H9 (cell line): ENCODE results near the gene MYO5C. TPM values are rescaled to one million over a fixed set of nuclear protein-coding genes. Genes with fewer than 3 reads are reported as not detected.

Source experiments
- DNase-seq: peaks from one replicate; pipeline ENCODE4 v3.0.0-alpha.2; 2017
- H2AFZ ChIP-seq: one replicate; pipeline ENCODE4 v1.6.1; 2013; ENCODE audit warnings: mild to moderate bottlenecking, low read length, control low read depth, moderate library complexity
- H2AK5ac ChIP-seq: 2 replicates; pipeline ENCODE4 v1.6.1; 2013; ENCODE audit warnings: low read length, control low read depth, mixed read lengths; ENCODE audit not compliant: insufficient read length
- H2BK120ac ChIP-seq: one replicate; pipeline ENCODE4 v1.6.1; 2013; ENCODE audit warnings: low read depth, mild to moderate bottlenecking, low read length, control low read depth, inconsistent platforms; ENCODE audit not compliant: poor library complexity, severe bottlenecking
- H2BK12ac ChIP-seq: 2 replicates; pipeline ENCODE4 v1.6.1; 2013; ENCODE audit warnings: low read length, control low read depth, mixed read lengths, low read depth; ENCODE audit not compliant: insufficient read length
- H2BK15ac ChIP-seq: 2 replicates; pipeline ENCODE4 v1.6.1; 2013; ENCODE audit warnings: low read depth, low read length, control low read depth
- H2BK20ac ChIP-seq: one replicate; pipeline ENCODE4 v1.6.1; 2013; ENCODE audit warnings: low read depth, mild to moderate bottlenecking, low read length, control low read depth, inconsistent platforms; ENCODE audit not compliant: poor library complexity, severe bottlenecking
- H2BK5ac ChIP-seq: 2 replicates; pipeline ENCODE4 v1.6.1; 2013; ENCODE audit warnings: low read length, control low read depth, mixed read lengths; ENCODE audit not compliant: insufficient read length
- H3K14ac ChIP-seq: 2 replicates; pipeline ENCODE4 v1.6.1; 2013; ENCODE audit warnings: low read length, control low read depth; ENCODE audit not compliant: insufficient read depth
- H3K18ac ChIP-seq: 2 replicates; pipeline ENCODE4 v1.6.1; 2013; ENCODE audit warnings: low read depth, mild to moderate bottlenecking, mixed read lengths, low read length, control low read depth; ENCODE audit not compliant: insufficient read length
- H3K23ac ChIP-seq: 2 replicates; pipeline ENCODE4 v1.6.1; 2013; ENCODE audit warnings: low read length, control low read depth, mixed read lengths, low read depth; ENCODE audit not compliant: insufficient read length
- H3K23me2 ChIP-seq: 2 replicates; pipeline ENCODE4 v1.6.1; 2013; ENCODE audit warnings: low read depth, mild to moderate bottlenecking, mixed read lengths, low read length, control low read depth; ENCODE audit not compliant: insufficient read length, poor library complexity, severe bottlenecking
- H3K27ac ChIP-seq: 2 replicates; pipeline ENCODE4 v1.5.1; 2013; ENCODE audit warnings: low read length, control low read depth, mixed read lengths, low read depth; ENCODE audit not compliant: insufficient read length
- H3K27me3 ChIP-seq: 2 replicates; pipeline ENCODE4 v1.6.1; 2013; ENCODE audit warnings: low read length, control low read depth, inconsistent platforms; ENCODE audit not compliant: insufficient read depth
- H3K4ac ChIP-seq: 2 replicates; pipeline ENCODE4 v1.6.1; 2013; ENCODE audit warnings: low read depth, mild to moderate bottlenecking, control low read depth, inconsistent platforms, low read length, moderate library complexity
- H3K4me1 ChIP-seq: 2 replicates; pipeline ENCODE4 v1.6.1; 2013; ENCODE audit warnings: low read length, control low read depth, inconsistent platforms; ENCODE audit not compliant: insufficient read depth
- H3K4me2 ChIP-seq: 2 replicates; pipeline ENCODE4 v1.6.1; 2013; ENCODE audit warnings: low read length, control low read depth, mixed read lengths; ENCODE audit not compliant: insufficient read length, insufficient read depth
- H3K56ac ChIP-seq: 2 replicates; pipeline ENCODE4 v1.6.1; 2013; ENCODE audit warnings: low read depth, mild to moderate bottlenecking, mixed read lengths, low read length, control low read depth; ENCODE audit not compliant: insufficient read length
- H3K79me1 ChIP-seq: 2 replicates; pipeline ENCODE4 v1.6.1; 2013; ENCODE audit warnings: low read depth, mild to moderate bottlenecking, moderate library complexity, low read length, control low read depth, inconsistent platforms; ENCODE audit not compliant: insufficient read depth, poor library complexity, severe bottlenecking
- H3K79me2 ChIP-seq: 2 replicates; pipeline ENCODE4 v1.6.1; 2013; ENCODE audit warnings: low read length, control low read depth, inconsistent platforms; ENCODE audit not compliant: insufficient read depth
- H3K9ac ChIP-seq: 2 replicates; pipeline ENCODE4 v1.6.1; 2013; ENCODE audit warnings: low read length, control low read depth, mixed read lengths; ENCODE audit not compliant: insufficient read length; ENCODE audit errors: extremely low read depth
- H3K9me3 ChIP-seq: one replicate; pipeline ENCODE4 v1.6.1; 2013; ENCODE audit warnings: low read depth, low read length, inconsistent platforms; ENCODE audit not compliant: control insufficient read depth
- H3T11ph ChIP-seq: one replicate; pipeline ENCODE4 v1.6.1; 2013; ENCODE audit warnings: mild to moderate bottlenecking, low read length, control low read depth, inconsistent platforms
- H4K20me1 ChIP-seq: one replicate; pipeline ENCODE4 v1.6.1; 2013; ENCODE audit not compliant: control insufficient read depth, insufficient read length, insufficient read depth
- H4K5ac ChIP-seq: 2 replicates; pipeline ENCODE4 v1.6.1; 2013; ENCODE audit warnings: low read depth, mild to moderate bottlenecking, mixed read lengths, low read length, control low read depth; ENCODE audit not compliant: insufficient read length
- H4K8ac ChIP-seq: replicated peaks from 2 replicates; pipeline ENCODE4 v1.6.1; 2013; ENCODE audit warnings: low read length, control low read depth, mixed read lengths, low read depth; ENCODE audit not compliant: insufficient read length
- H4K91ac ChIP-seq: 2 replicates; pipeline ENCODE4 v1.6.1; 2013; ENCODE audit warnings: low read depth, mild to moderate bottlenecking, moderate library complexity, mixed read lengths, low read length, control low read depth; ENCODE audit not compliant: insufficient read length
- H3K27ac Mint-ChIP-seq, 3 experiments: 2 replicates in 2 of 3; 3 replicates in 1 of 3; pipeline ENCODE4 v1.8.0; 2020 to 2021; ENCODE audit warnings: mixed read lengths in 3 of 3, mild to moderate bottlenecking in 1 of 3, moderate library complexity in 1 of 3
- H3K27me3 Mint-ChIP-seq: 2 replicates; pipeline ENCODE4 v1.8.0; 2021; ENCODE audit warnings: low read depth, mild to moderate bottlenecking, moderate library complexity, mixed read lengths
- H3K36me3 Mint-ChIP-seq, 3 experiments: 2 replicates in 2 of 3; 3 replicates in 1 of 3; pipeline ENCODE4 v1.8.0; 2020 to 2021; ENCODE audit warnings: low read depth in 3 of 3, mixed read lengths in 3 of 3; ENCODE audit not compliant: insufficient read depth in 1 of 3
- H3K4me1 Mint-ChIP-seq, 2 experiments: 2 replicates each; pipeline ENCODE4 v1.8.0; 2020; ENCODE audit warnings: mixed read lengths in 2 of 2
- H3K4me3 Mint-ChIP-seq, 2 experiments: 2 replicates in 1 of 2; 3 replicates in 1 of 2; pipeline ENCODE4 v1.8.0; 2020 to 2021; ENCODE audit warnings: mild to moderate bottlenecking in 2 of 2, mixed read lengths in 2 of 2, moderate library complexity in 1 of 2
- H3K9me3 Mint-ChIP-seq, 2 experiments: 2 replicates in 1 of 2; 3 replicates in 1 of 2; pipeline ENCODE4 v1.8.0; 2020; ENCODE audit warnings: mild to moderate bottlenecking in 2 of 2, mixed read lengths in 2 of 2, moderate library complexity in 1 of 2
- CTCF ChIP-seq: fragments of 200-600 bp; sonication (generic); conservative IDR thresholded peaks from 3 replicates; pipeline ENCODE4 v1.8.0; 2021; ENCODE audit warnings: antibody characterized with exemption, mild to moderate bottlenecking
- WGBS: extraction: QIAGEN DNeasy Blood & Tissue Kit; methylation state at CpG from one replicate; pipeline ENCODE4 v1.1.7; 2013; ENCODE audit warnings: missing lambda C conversion rate, low lambda C conversion rate, mixed read lengths; ENCODE audit not compliant: insufficient read length; ENCODE audit errors: extremely low coverage; 5-methylcytosine and 5-hydroxymethylcytosine counted together
- total RNA-seq: library from RNA; stranded (reverse); gene quantifications from 2 replicates; pipeline ENCODE4 v1.2.1, GENCODE V29; 2021

The MYO5C gene
- total RNA-seq, 1 experiment from 2014 or later = 22.2 TPM

DNA sequence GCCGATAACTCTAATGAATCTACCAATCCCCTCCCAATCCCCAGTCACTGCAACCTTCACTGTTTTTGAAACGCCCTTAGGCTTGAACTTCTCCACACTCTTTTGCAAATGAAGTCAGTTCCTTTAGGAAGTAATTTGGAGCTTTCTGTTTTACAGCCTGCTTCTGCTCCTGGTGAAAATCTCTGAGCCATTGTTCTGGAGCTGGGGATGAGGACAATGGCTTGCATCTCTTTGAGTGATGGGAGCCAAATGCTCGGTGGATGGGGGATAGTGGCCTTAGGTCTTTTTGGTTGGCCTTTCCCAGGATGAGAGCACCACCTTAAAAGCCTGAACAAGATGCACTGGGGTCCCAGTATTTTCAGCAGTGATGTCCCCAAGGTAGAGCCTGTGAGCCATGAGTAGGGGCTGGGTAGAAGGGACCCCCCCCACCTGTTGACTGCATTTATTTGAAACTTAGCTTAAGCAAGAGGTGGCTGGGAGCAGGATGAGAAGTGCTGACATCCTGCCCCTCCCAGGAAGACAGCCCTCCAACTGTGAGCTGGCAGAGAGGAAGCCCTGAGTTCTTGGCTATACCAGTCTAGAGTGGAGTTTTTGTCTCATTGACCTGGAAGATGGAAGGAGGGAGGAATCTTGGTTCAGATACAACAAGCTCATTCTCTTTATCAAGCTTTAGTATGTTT lies 7.6 kb upstream of the MYO5C start:
- Histone ChIP-seq H3K23me2 (no peaks in the 10 kb centered on the region), H2AFZ (no peak overlapping the region), H4K91ac (no peak overlapping the region), H2BK5ac (no peak overlapping the region), H2BK20ac (no peak overlapping the region), H4K8ac (no peak overlapping the region), H2BK12ac (no peak overlapping the region), H3K9me3 (no peaks in the 10 kb centered on the region), H4K5ac (no peak overlapping the region), H2BK15ac (no peak overlapping the region), H3K4me2 (no peak overlapping the region), H3T11ph (no peak overlapping the region), H3K79me1 (no peaks in the 10 kb centered on the region), H3K56ac (no peak overlapping the region), H3K9ac (no peak overlapping the region), H3K4me1 (no peaks in the 10 kb centered on the region), H3K23ac (no peak overlapping the region), H3K27ac (no peak overlapping the region), H2BK120ac (no peak overlapping the region), H4K20me1 (no peaks in the 10 kb centered on the region), H3K27me3 (no peaks in the 10 kb centered on the region), H3K4ac (no peak overlapping the region), H2AK5ac (no peak overlapping the region), H3K18ac (no peak overlapping the region), H3K14ac (peak overlapping the region; percentile 17; the same call in 1 of the 2 replicates), H3K79me2 (no peaks in the 10 kb centered on the region)
- no peaks in the 10 kb centered on the region for H3K36me3 Mint-ChIP-seq
- H3K9me3 Mint-ChIP-seq = peaks cover 0 to 2% of the 10 kb centered on the region in 2 experiments; a peak in 1 of 5 replicates
- WGBS = no CpG with 5 or more reads among the region's 3 CpGs
- peak overlapping the region in 1 of 3 experiments; percentile 66; a peak in 2 of 7 replicates for H3K27ac Mint-ChIP-seq
- no peaks in the 10 kb centered on the region for H3K27me3 Mint-ChIP-seq
- no peak for TF ChIP-seq CTCF
- DNase-seq = no peak
- H3K4me3 Mint-ChIP-seq = no peak overlapping the region
- peaks cover 12 to 16% of the 10 kb centered on the region in 2 experiments for H3K4me1 Mint-ChIP-seq
